PC-9 (cell line): ENCODE measurements around the gene CTNNBL1. TPM values are rescaled to one million over a fixed set of nuclear protein-coding genes. Genes with fewer than 3 reads are reported as not detected.

Experiments
- BruUV-seq: library from RNA; stranded (reverse); fragments of 400-500 nt; replicated peaks from 2 replicates; lab custom pipeline; 2021; lab: Mats Ljungman, UMichigan
- CTCF ChIA-PET: fragments of 300-600 bp; sonication (Branson Sonifier 250); formaldehyde crosslinking; loops from one replicate; lab custom pipeline; 2022; ENCODE audit warnings: antibody characterized with exemption; lab: Charles Lee
- POLR2A ChIA-PET: fragments of 300-600 bp; sonication (Branson Sonifier 250); formaldehyde crosslinking; loops from one replicate; lab custom pipeline; 2022; ENCODE audit warnings: antibody characterized with exemption; ENCODE audit not compliant: unreplicated experiment; lab: Charles Lee
- DNase-seq, 2 experiments: peaks; one replicate each; pipeline versions ENCODE4 v3.0.0 to v3.0.0-alpha.2; 2015 to 2022; ENCODE audit warnings: mixed read lengths in 1 of 2
- H2AFZ ChIP-seq: fragments of 200-600 bp; sonication (generic); 2 replicates; pipeline ENCODE4 v1.8.1; 2017; ENCODE audit warnings: antibody characterized with exemption
- H3F3A ChIP-seq: fragments of 200-600 bp; sonication (generic); 2 replicates; pipeline ENCODE4 v1.8.1; 2017; ENCODE audit warnings: antibody characterized with exemption, mild to moderate bottlenecking, low read depth; ENCODE audit not compliant: insufficient read depth
- H3K27ac ChIP-seq: fragments of 200-600 bp; sonication (generic); 2 replicates; pipeline ENCODE4 v1.6.1; 2016; ENCODE audit warnings: mixed run types
- H3K27me3 ChIP-seq: fragments of 200-600 bp; sonication (generic); 2 replicates; pipeline ENCODE4 v1.6.1; 2016; ENCODE audit warnings: low read depth, mixed run types; ENCODE audit not compliant: insufficient read depth
- H3K36me3 ChIP-seq: fragments of 200-600 bp; sonication (generic); 2 replicates; pipeline ENCODE4 v1.6.1; 2016; ENCODE audit warnings: low read depth, mixed run types
- H3K4me1 ChIP-seq: fragments of 200-600 bp; sonication (generic); replicated peaks from 2 replicates; pipeline ENCODE4 v1.6.1; 2016; ENCODE audit warnings: mixed run types; ENCODE audit not compliant: insufficient read depth
- H3K4me2 ChIP-seq: fragments of 200-600 bp; sonication (generic); 2 replicates; pipeline ENCODE4 v1.6.1; 2017; ENCODE audit warnings: mixed run types
- H3K4me3 ChIP-seq: fragments of 200-600 bp; sonication (generic); 2 replicates; pipeline ENCODE4 v1.6.1; 2016; ENCODE audit warnings: mixed run types
- H3K79me2 ChIP-seq: fragments of 200-600 bp; sonication (generic); 2 replicates; pipeline ENCODE4 v1.6.1; 2017; ENCODE audit warnings: low read depth, mixed run types
- H3K9me2 ChIP-seq: fragments of 200-600 bp; sonication (generic); 2 replicates; pipeline ENCODE4 v1.8.1; 2017; ENCODE audit warnings: mild to moderate bottlenecking; ENCODE audit not compliant: insufficient read depth
- H3K9me3 ChIP-seq: fragments of 200-600 bp; sonication (generic); 2 replicates; pipeline ENCODE4 v1.8.1; 2016; ENCODE audit warnings: low read depth; ENCODE audit not compliant: insufficient read depth
- H4K20me1 ChIP-seq: fragments of 200-600 bp; sonication (generic); 2 replicates; pipeline ENCODE4 v1.8.1; 2017; ENCODE audit not compliant: insufficient read depth
- CTCF ChIP-seq: fragments of 200-600 bp; sonication (generic); conservative IDR thresholded peaks from 2 replicates; pipeline ENCODE4 v1.6.1; 2017; ENCODE audit warnings: mixed run types, antibody characterized with exemption, mild to moderate bottlenecking, moderate library complexity
- EZH2 ChIP-seq: fragments of 200-600 bp; sonication (generic); IDR thresholded peaks from 2 replicates; pipeline ENCODE4 v1.8.0; 2017; ENCODE audit warnings: antibody characterized with exemption, low read depth
- intact Hi-C: fragments of 100-400 bp; cut with micrococcal nuclease; formaldehyde crosslinking; loops from one replicate; pipeline ENCODE4 v1.10.0; 2022; ENCODE audit not compliant: unreplicated experiment
- total RNA-seq: library from RNA; stranded (reverse); gene quantifications from 2 replicates; pipeline ENCODE4 v1.2.3, GENCODE V29; 2021

Gene CTNNBL1
- total RNA-seq, 1 experiment from 2014 or later = 83.5 TPM

- Histone ChIP-seq H4K20me1 (no peaks in the 10 kb centered on the region; the same call in 1 of the 2 replicates), H3K4me1 (no peaks in the 10 kb centered on the region), H3K9me3 (no peaks in the 10 kb centered on the region), H3K27ac (no peak overlapping the region), H3K27me3 (no peaks in the 10 kb centered on the region), H3K79me2 (no peaks in the 10 kb centered on the region), H3K36me3 (no peaks in the 10 kb centered on the region), H2AFZ (no peak overlapping the region), H3K4me3 (no peak overlapping the region), H3F3A (no peaks in the 10 kb centered on the region), H3K9me2 (no peaks in the 10 kb centered on the region), H3K4me2 (no peak overlapping the region)
- POLR2A ChIA-PET = no interaction called here
- BruUV-seq = no TSS peak
- TF ChIP-seq CTCF (no peak), EZH2 (no peak)
- DNase-seq = no peak
- intact Hi-C loops = no loop called here
- CTCF ChIA-PET = no interaction called here
These were observed 146.1 kb downstream of the CTNNBL1 start for GRCh38 chr20:37839955-37840354.

DNA sequence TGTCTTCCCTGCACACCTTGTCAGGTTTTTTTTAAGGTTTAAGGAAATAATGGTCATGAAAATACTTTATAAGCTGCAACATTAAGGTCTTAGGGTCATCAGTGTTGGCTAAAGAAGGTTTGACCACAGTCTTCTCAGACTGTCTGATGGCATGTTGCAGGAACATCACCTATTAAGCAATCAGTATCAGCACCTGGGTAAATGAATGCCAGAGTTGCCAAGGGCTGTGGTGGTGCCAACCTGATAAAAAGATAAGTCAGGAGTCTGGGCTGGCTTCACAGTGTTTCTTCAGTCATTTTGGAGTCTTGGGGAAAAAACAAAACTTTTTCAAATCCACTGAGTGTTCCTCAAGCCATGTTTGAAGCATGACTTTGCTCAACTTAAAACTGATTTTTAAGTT lies 147.6 kb downstream of the CTNNBL1 start:
- no TSS peak for BruUV-seq

GRCh38 chr20:37841971-37842370 lies 148.1 kb downstream of the CTNNBL1 start:
- H3K36me3 ChIP-seq = no peaks in the 10 kb centered on the region
- H3F3A ChIP-seq = no peaks in the 10 kb centered on the region
- no peak overlapping the region for H3K4me2 ChIP-seq
- no peaks in the 10 kb centered on the region for H3K27me3 ChIP-seq
- H3K4me1 ChIP-seq = no peaks in the 10 kb centered on the region
- no peak overlapping the region for H3K27ac ChIP-seq
- no peak overlapping the region for H3K4me3 ChIP-seq
- ChIA-PET CTCF (no interaction called here), POLR2A (no interaction called here)
- H3K79me2 ChIP-seq = no peaks in the 10 kb centered on the region
- H2AFZ ChIP-seq = no peak overlapping the region
- TF ChIP-seq EZH2 = no peak
- TF ChIP-seq CTCF = no peak
- H3K9me2 ChIP-seq = no peaks in the 10 kb centered on the region
- no peaks in the 10 kb centered on the region for H3K9me3 ChIP-seq
- BruUV-seq = no TSS peak
- intact Hi-C loops = no loop called here
- no peak for DNase-seq
- no peaks in the 10 kb centered on the region; the same call in 1 of the 2 replicates for H4K20me1 ChIP-seq

More for the DNA sequence above, 147.6 kb downstream of the CTNNBL1 start:
- H3K4me1 ChIP-seq = no peaks in the 10 kb centered on the region
- no peaks in the 10 kb centered on the region for H3K9me2 ChIP-seq
- no peak overlapping the region for H3K27ac ChIP-seq
- ChIA-PET CTCF (interaction anchor here (0.6 kb wide), 1 partner anchor 1924 kb away, joined by 3 read pairs; no protein-coding TSS in a partner anchor), POLR2A (no interaction called here)
- no peaks in the 10 kb centered on the region for H3K27me3 ChIP-seq
- no peaks in the 10 kb centered on the region for H3F3A ChIP-seq
- no peaks in the 10 kb centered on the region for H3K9me3 ChIP-seq
- DNase-seq = no peak
- H4K20me1 ChIP-seq = no peaks in the 10 kb centered on the region; the same call in 1 of the 2 replicates
- H2AFZ ChIP-seq = no peak overlapping the region
- H3K4me2 ChIP-seq = no peak overlapping the region
- H3K79me2 ChIP-seq = no peaks in the 10 kb centered on the region
- intact Hi-C loops = no loop called here
- no peak overlapping the region for H3K4me3 ChIP-seq
- TF ChIP-seq CTCF = no peak
- no peak for TF ChIP-seq EZH2
- H3K36me3 ChIP-seq = no peaks in the 10 kb centered on the region
